ENCODE data around the gene NTN5. TPM values are rescaled to one million over a fixed set of nuclear protein-coding genes. Genes with fewer than 3 reads are reported as not detected.

The NTN5 gene
- total RNA-seq, 1 donor from 2014 or later: 0.54 TPM

DNA sequence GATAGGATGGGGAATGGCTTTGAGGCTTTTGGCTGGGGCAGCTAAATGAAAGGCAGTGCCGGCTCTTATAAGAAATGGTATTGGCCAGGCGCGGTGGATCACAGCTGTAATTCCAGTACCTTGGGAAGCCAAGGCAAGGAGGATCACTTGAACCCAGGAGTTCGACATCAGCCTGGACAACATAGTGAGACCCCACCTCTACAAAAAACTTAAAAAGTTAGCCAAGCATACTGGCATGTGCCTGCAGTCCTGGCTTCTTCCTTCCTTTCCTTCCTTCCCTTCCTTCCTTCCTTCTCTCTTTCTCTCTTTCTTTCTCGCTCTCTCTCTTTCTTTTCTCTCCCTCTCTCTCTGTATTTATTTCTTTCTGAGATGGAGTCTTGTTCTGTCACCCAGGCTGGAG lies 30.0 kb downstream of the NTN5 start:
- Mint-ChIP-seq H3K27ac (no peak overlapping the region), H3K9me3 (no peaks in the 10 kb centered on the region), H3K4me1 (ENCODE audit: low read depth) (peaks cover 29% of the 10 kb centered on the region), H3K4me3 (no peak overlapping the region), H3K36me3 (ENCODE audit: low read depth) (no peaks in the 10 kb centered on the region), H3K27me3 (ENCODE audit: insufficient read depth) (peaks cover 6% of the 10 kb centered on the region)
- intact Hi-C loops (cut with micrococcal nuclease): no loop called here
- DNase-seq (ENCODE audit: low spot score): no peak

DNA sequence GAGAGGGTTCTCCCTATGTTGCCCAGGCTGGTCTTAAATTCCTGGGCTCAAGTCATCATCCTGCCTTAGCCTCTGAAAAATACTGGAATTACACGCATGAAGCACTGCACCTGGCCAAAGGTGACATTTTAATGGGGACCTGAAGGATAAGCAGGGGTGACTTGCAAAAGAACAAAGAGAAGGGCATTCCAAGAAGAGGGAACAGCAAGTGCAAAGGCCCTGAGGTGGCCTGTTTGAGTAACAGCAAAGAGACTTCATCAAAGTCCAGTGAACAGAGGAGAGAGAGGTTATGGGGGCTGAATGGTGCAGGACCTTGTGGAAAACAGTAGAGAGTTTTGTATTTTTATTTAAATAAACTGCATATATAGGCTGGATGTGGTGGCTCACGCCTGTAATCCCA lies 31.0 kb downstream of the NTN5 start:
- Mint-ChIP-seq H3K4me1 (ENCODE audit: low read depth) (peaks cover 29% of the 10 kb centered on the region), H3K9me3 (no peaks in the 10 kb centered on the region), H3K36me3 (ENCODE audit: low read depth) (no peaks in the 10 kb centered on the region), H3K27me3 (ENCODE audit: insufficient read depth) (peaks cover 6% of the 10 kb centered on the region), H3K4me3 (no peak overlapping the region), H3K27ac (no peak overlapping the region)
- intact Hi-C loops (cut with micrococcal nuclease): no loop called here
- DNase-seq (ENCODE audit: low spot score): no peak

DNA sequence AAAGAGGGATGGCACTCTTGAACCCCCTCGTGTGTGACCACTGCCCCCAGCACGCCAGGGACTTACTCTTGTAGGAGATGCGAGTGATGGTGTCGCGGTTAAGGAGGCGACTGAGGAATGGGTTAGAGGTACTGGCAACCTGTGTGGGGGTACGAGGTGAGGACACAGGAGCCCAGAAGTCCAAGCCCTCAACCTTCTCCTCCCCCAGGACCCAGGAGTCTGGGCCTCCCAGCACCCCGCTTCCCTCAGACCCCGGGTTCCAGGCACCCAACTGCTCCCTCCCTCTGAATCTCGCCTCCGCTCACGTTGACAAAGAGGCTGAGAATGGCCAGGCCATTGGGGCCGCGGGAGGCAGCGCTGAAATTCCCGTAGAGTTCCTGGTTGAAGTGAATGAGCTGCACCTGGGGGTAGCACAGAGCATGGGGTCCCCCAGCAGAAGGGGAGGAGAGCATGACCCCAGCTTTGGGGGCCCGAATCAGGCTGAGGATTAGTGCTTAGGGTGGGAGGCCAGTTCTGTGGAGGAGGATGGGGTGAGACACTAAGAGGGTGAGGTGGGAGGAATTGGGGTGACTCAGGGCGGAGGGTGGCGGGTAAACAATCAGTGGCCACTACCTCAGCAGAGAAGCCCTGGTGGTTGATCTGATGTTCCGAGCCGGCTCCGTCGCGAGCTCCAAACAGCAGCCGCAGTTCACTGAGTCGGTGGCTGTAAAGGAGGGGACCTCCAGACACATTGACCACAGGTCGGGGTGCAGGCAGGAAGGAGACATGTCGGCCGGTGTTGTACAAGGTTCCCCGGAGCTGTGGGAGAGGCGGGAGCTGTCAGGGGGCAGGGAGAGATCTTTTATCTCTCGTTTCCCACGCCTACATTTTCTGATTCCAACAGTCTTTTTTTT lies 33.1 kb downstream of the NTN5 start:
- intact Hi-C loops (cut with micrococcal nuclease): loop anchor here (5.0 to 10.0 kb wide), 2 partner anchors 317 to 475 kb away; partner anchors contain the start of genes C19orf73, LIN7B and PPFIA3

DNA sequence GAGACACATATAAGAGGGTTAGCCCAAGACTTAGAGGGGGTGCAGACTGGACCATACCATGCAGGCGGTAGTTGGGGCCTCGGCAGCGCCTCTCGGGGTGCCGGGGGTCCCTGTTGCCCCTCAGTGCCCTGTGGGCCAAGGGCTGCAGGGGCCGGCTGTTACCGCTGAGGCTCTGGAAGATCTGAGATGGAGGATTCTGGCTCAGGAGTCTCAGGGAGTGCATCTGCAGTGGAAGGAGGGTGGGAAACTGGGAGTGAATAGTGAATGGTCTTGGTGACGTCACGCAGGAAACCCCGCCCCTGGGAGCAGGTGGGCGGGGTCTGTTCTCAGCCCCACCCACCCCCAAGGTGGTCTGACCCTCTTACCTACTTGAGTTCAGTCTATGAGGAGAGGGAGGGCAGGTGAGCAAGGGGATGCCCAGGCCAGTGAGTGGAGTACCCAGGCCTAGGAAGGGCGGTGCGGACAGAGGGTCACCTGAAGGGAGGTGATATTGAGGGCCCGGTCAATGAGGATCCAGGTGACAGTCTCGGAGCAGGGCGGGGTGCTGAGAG lies 33.9 kb downstream of the NTN5 start:
- DNase-seq (ENCODE audit: low spot score): no peak
- peak overlapping the region; percentile 89 for H3K4me3 Mint-ChIP-seq
- intact Hi-C loops (cut with micrococcal nuclease): loop anchor here (1.0 to 10.0 kb wide), 4 partner anchors 7 to 476 kb away; partner anchors contain the start of genes C19orf73, CA11, LIN7B and PPFIA3

More for the DNA sequence above, 33.1 kb downstream of the NTN5 start:
- Mint-ChIP-seq H3K36me3 (ENCODE audit: low read depth) (no peaks in the 10 kb centered on the region), H3K27me3 (ENCODE audit: insufficient read depth) (peaks cover 6% of the 10 kb centered on the region), H3K9me3 (no peaks in the 10 kb centered on the region), H3K4me1 (ENCODE audit: low read depth) (peaks cover 23% of the 10 kb centered on the region), H3K4me3 (peak overlapping the region; percentile 24), H3K27ac (no peak overlapping the region)
- no peak for DNase-seq (ENCODE audit: low spot score)

DNA sequence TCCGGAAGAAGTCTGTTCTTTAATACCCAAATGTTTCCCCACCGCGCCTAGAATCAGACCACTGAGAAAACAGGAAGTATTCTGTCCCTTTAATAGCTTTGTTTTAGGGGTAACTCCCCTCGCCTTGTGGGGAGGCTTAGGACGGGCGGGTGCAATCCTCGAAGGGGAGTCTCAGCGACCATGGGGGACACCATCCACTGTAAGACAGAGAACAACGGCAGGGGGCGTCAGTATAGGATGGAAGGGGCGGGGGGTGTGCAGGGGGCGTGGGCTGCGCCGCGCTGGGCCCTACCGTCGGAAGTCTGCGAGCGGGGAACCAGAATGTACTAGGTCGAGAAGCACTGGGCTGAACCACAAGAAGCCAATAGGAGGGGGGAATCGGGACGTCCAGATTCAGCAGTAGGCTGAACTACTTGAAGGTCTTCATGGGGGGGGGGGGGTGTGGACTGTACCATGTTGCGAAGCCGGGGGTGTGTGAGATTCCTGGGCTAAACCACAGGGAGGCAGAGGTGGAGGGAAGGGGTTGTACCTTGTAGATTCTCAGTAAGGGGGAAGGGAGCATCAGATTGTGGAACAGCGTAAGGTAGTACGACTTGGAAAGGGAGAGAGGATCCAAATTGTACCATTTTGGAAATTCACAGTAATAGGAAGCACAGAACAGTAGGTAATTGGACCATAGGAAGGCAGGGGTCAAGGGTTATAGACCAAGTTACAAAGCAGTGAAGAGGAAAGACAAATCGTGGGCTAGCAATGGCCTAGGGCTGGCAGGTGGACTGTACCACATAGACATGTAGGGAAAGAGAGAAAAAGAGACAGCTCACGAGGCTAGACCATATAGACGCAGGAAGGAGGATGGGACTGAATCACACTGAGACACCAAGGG lies 34.6 kb downstream of the NTN5 start:
- Mint-ChIP-seq H3K9me3 (no peaks in the 10 kb centered on the region), H3K27ac (peak overlapping the region; percentile 100), H3K36me3 (ENCODE audit: low read depth) (no peaks in the 10 kb centered on the region), H3K4me1 (ENCODE audit: low read depth) (peaks cover 29% of the 10 kb centered on the region), H3K27me3 (ENCODE audit: insufficient read depth) (peaks cover 6% of the 10 kb centered on the region), H3K4me3 (peak overlapping the region; percentile 89)
- intact Hi-C loops (cut with micrococcal nuclease): loop anchor here (1.0 to 10.0 kb wide), 9 partner anchors 8 to 1003 kb away; partner anchors contain the start of genes C19orf73, CA11, CYTH2 and GYS1
- peak; percentile 76 for DNase-seq (ENCODE audit: low spot score)

More for the DNA sequence above, 33.9 kb downstream of the NTN5 start:
- Mint-ChIP-seq H3K4me1 (ENCODE audit: low read depth) (peaks cover 27% of the 10 kb centered on the region), H3K9me3 (no peaks in the 10 kb centered on the region), H3K36me3 (ENCODE audit: low read depth) (no peaks in the 10 kb centered on the region), H3K27me3 (ENCODE audit: insufficient read depth) (peaks cover 6% of the 10 kb centered on the region), H3K27ac (peak overlapping the region; percentile 100)

DNA sequence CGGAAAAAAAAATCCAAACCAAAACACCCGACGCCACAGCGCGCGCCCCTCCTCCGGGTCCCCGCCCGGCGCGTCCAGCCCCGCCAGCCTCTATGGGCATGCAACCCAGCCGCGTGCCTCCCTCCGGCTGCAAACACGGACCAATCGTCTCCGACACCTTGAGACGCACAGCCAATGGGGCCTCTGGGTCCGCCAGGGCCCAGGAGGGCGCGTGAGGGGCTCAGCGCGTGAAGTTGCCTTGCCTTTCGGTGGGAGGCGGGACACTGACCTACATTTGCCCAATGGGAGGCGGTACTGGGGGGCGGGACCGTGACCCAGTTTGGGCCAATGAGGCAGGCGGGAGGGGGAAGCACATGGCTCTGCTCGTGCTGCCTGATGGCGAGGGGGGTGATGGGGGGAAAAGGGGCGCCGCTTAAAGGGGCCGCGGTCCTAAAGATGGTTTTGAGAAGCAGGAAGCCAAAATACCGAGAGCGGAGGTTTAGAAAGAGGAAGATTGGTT lies 35.3 kb downstream of the NTN5 start:
- DNase-seq (ENCODE audit: low spot score): peak; percentile 98
- peaks cover 1% of the 10 kb centered on the region for H3K36me3 Mint-ChIP-seq (ENCODE audit: low read depth)
- peaks cover 5% of the 10 kb centered on the region for H3K27me3 Mint-ChIP-seq (ENCODE audit: insufficient read depth)
- peaks cover 29% of the 10 kb centered on the region for H3K4me1 Mint-ChIP-seq (ENCODE audit: low read depth)
- peak overlapping the region; percentile 100 for H3K27ac Mint-ChIP-seq
- H3K4me3 Mint-ChIP-seq: peak overlapping the region; percentile 89
- intact Hi-C loops (cut with micrococcal nuclease): loop anchor here (1.0 to 10.0 kb wide), 7 partner anchors 18 to 1003 kb away; partner anchors contain the start of genes C19orf73, CYTH2, GYS1 and LIN7B
- H3K9me3 Mint-ChIP-seq: no peaks in the 10 kb centered on the region

DNA sequence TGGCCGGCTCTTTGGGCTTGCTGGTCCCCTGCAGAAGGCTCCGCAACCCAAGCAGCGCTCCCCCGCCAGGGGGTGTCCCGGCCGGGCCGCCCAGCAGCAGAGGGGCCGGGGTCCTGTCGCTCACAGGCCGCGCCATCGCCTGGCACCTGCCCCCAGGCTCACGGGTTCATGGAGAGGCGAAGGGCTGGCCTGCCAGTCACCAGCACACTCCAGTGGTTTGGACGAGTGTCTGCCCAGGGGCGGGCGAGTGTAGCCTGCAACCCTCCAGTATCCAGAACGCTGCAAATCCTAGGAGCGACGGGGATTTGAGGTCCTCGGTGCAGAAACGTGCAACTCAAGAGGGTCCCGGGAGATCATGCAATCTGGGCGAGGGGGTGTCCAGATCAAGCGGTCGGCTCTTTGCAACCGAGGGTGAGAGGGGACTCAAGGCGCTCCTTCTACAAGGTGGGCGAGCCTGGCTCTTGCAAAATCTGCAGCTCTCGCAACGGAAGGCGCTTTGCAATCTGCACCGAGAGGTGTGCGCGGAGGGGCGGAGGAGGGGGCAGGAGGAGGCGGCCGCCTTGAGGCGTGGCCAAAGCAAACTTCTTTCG lies 35.9 kb downstream of the NTN5 start, which contains the start of gene DBP:
Gene DBP (minus strand): TSS at position 521 of the 590 bp plus-strand sequence. CDS start 385 bp downstream, at position 136.
- intact Hi-C loops (cut with micrococcal nuclease): loop anchor here (1.0 to 10.0 kb wide), 7 partner anchors 18 to 1004 kb away; partner anchors contain the start of genes C19orf73, CYTH2, GYS1 and LIN7B
- Mint-ChIP-seq H3K27ac (peak within 1 kb of the TSS; percentile 100), H3K36me3 (ENCODE audit: low read depth) (peaks cover 3% of the 10 kb centered on the region), H3K27me3 (ENCODE audit: insufficient read depth) (peaks cover 4% of the 10 kb centered on the region), H3K4me1 (ENCODE audit: low read depth) (peaks cover 29% of the 10 kb centered on the region), H3K4me3 (peak within 1 kb of the TSS; percentile 97), H3K9me3 (no peaks in the 10 kb centered on the region)
- no peak for DNase-seq (ENCODE audit: low spot score)

DNA sequence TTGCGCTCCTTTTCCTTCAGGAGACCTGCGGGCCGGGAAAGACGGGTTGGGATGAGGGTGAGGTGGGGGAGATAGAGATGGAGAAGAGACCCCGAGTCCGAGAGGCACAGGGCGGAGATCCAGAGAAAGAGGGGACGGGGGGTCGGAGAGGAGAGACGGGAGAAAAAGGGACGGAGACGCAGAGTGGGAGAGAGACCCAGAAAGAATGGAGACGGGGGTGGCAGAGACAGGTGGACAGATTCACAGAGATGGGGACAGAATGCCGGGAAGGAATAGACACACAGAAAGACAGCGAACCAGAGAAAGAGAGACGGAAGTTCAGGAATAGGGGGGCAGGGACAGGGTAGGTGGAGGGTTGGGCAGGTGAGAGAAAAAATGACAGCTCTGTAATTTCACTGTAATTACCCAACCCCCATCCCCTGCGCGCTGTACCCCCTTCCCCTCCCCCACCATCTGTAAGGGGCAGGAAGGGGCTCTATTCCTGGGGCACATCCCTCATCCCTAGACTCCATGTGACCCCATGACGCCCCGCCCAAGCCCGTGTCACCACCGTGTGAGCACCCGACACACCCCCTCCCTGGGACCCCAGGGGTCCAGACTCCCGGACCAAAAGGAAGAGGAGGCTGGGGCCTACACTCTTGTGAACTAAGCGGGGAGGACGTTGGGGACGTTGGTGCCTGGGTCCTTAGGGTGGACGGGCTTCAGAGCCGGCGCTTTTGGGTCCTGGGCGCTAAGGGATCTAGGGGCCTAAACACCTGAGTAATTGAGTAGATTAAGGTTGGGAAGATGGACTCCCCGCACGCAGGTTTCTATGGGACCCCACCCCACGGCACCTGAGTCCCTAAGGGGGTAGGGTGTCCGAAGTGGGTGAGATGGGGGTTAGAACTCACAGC lies 36.6 kb downstream of the NTN5 start:
- peak overlapping the region; percentile 95 for H3K27ac Mint-ChIP-seq
- peaks cover under 1% of the 10 kb centered on the region for H3K27me3 Mint-ChIP-seq (ENCODE audit: insufficient read depth)
- peak overlapping the region; percentile 97 for H3K4me3 Mint-ChIP-seq
- no peaks in the 10 kb centered on the region for H3K9me3 Mint-ChIP-seq
- intact Hi-C loops (cut with micrococcal nuclease): loop anchor here (2.0 to 10.0 kb wide), 5 partner anchors 271 to 1005 kb away; partner anchors contain the start of genes C19orf73, GYS1, LIN7B and PPFIA3
- DNase-seq (ENCODE audit: low spot score): no peak
- peaks cover 3% of the 10 kb centered on the region for H3K36me3 Mint-ChIP-seq (ENCODE audit: low read depth)
- H3K4me1 Mint-ChIP-seq (ENCODE audit: low read depth): peaks cover 29% of the 10 kb centered on the region

DNA sequence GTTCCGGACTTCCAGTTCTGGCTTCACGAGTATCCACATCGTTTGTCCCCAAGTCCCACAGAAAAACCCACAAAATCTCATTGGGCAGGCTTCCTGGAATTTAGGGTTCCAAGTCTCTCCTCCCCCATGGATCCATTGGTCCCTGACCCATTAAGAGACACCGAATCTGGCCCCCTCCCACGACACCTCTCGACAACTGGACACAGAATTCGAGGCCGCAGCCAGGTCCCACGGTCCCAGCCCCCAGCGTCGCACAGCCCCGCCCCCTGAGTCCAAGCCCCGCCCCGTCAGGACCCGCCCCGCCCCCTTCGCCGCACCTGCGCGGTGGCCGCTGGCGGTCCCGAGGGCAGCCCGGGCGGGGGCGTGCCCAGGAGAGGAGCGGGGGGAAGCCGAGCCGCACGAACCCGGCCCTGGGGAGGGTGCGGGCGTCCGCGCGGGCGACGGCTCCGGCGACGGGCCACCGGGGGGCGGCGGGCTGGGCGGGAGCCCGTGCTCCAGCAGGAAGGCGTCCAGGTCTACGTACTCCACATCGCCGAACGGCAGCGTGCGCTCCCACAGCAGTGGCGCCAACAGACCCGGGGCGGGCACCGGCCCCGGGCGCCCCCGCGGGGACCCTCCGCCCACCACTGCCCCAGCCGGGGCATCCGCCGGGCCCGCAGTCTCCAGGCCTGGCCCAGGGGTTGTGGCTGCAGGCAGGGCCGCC lies 37.4 kb downstream of the NTN5 start:
- Mint-ChIP-seq H3K36me3 (ENCODE audit: low read depth) (peaks cover 3% of the 10 kb centered on the region), H3K4me3 (peak overlapping the region; percentile 97), H3K27ac (peak overlapping the region; percentile 81), H3K4me1 (ENCODE audit: low read depth) (peaks cover 29% of the 10 kb centered on the region), H3K9me3 (no peaks in the 10 kb centered on the region), H3K27me3 (ENCODE audit: insufficient read depth) (no peaks in the 10 kb centered on the region)
- intact Hi-C loops (cut with micrococcal nuclease): loop anchor here (5.0 to 10.0 kb wide), 2 partner anchors 313 to 479 kb away; partner anchors contain the start of genes C19orf73, LIN7B and PPFIA3
- peak; percentile 72 for DNase-seq (ENCODE audit: low spot score)

DNA sequence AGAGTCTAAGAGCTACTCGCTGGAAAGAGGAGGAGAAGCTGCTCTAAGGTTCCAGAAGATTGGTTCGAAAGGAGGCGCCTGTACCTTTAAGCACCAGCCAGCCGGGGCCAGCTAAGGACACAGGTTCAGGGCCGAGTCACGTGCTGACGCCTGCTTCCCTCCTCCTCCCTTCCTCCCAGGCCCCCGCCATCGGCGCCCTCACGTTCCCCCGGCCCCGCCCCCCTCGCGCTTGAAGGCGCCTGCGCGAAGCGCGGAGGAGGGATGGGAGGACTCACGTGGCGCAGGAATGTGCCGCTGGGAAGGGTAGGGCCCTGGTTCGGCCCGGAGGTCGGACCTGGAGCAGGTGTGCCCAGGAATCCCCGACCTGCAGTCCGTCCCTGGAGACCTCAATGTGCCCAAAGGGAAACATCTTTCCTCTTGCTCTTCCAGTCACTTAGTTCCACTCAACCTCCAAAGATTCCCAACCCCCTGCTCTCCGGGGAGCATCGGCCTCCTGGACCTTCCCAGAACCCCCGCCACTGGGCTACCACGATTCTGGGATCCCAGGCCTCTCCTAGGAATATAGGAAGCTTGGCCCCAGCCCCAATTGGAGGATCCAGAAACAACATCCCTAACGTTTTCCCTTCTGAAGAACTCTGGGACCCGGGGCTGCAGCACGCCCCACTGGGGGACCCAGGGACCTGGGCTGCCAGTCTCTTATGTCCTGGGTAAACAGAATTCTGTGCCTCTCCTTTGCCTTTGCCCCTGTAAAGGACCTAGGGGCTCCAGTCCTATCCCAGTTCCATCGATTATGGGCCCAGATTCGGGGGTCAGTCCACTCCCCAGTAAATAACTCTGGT lies 38.2 kb downstream of the NTN5 start:
- peak; percentile 87 for DNase-seq (ENCODE audit: low spot score)
- Mint-ChIP-seq H3K4me3 (peak overlapping the region; percentile 79), H3K9me3 (no peaks in the 10 kb centered on the region), H3K36me3 (ENCODE audit: low read depth) (peaks cover 6% of the 10 kb centered on the region), H3K4me1 (ENCODE audit: low read depth) (peaks cover 29% of the 10 kb centered on the region), H3K27ac (peak overlapping the region; percentile 81), H3K27me3 (ENCODE audit: insufficient read depth) (no peaks in the 10 kb centered on the region)
- intact Hi-C loops (cut with micrococcal nuclease): loop anchor here (1.0 to 10.0 kb wide), 3 partner anchors 10 to 480 kb away; partner anchors contain the start of genes C19orf73, LIN7B and PPFIA3

Data from activated T-helper 1 cell treated with anti-CD3 and anti-CD28 coated beads, Interleukin-12 subunit alpha, Interleukin-12 subunit beta, Interleukin-2, Interleukin-4 antibody, amounts not matched to agents 30 ng/mL and 10 ng/mL and 1 ng/mL, durations not matched to agents 14 hours and 24 hours and 36 hours (primary cell).